HG02852 (cell line): ENCODE data around the gene SNAI3.

ENCODE experiments used
- ATAC-seq: cut with Tn5 transposase; IDR thresholded peaks from one replicate; pipeline ENCODE4 v1.9.1; 2021; ENCODE audit warnings: mild to moderate bottlenecking, moderate library complexity; ENCODE audit not compliant: unreplicated experiment

Gene SNAI3

DNA sequence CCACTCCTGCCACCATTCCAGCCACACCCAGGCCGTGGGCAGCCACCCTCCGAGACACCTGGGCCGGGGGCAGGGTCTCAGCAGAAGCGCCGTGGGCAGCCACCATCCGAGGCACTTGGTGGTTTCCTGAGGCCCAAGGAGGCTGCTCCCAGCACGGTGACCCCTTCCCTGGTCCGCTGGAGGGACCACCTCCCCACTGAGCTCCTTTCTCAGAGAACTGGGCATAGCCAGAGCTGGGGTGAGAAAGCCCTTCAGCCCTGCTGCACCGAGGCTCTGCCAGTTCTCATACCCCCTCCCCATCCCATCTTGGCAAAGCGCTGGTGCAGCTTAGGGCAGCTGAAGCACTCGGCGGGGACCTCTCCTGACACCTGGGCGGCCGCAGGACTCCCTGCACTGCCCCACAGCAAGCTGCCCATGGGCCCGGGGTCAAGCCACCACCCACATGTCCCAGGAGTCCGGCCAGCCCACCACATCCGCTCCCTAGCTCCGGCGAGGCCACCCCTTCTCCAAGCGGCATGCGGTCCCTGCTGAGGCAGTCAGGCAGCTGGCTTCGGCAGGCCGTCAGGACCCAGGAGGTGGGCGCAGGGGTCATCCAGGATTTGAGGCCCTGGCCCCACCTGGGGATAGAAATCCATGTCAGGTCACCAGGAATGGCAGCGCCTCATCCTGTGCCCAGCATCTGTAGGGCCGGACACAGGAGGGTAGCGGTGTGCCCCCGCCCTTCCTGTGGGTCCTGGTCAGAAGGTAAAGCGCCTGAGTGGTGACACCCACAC is 34.1 kb downstream of the SNAI3 start:
- ATAC-seq, result no peak

DNA sequence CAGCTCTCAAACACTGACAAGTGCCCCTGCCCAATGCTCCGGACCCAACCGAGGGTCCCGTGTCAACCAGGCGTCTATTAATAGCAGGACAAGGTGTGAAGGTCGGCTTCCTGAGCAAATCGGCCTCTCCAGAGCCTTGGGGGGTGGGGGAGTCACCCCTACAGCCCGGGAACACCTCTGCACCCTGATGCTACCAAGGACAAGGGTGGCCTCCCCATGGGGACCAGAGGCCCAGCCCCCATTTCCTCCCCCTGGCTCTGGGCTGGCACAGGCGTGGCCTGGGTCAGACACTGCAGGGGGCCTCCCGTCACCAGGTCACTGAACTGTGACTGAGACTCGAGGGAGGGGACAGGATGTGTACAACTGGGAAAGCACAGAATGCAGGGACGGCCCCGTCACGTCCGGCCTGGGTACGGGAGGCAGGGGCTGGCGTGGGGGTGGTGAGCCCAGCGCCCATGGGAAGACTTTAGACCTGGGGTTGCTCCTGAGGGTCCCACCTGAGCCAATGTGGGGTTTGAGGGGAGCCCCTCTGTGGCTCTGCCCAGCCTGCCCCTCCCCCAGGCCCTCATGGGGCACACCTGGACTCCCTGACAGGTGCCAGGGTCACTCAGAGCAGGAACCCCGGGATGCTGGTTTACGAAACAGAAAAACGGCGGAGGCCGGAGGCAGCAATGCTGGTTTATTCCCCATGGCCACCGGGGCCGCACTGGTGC is 34.9 kb downstream of the SNAI3 start:
- ATAC-seq, result peak; percentile 72

DNA sequence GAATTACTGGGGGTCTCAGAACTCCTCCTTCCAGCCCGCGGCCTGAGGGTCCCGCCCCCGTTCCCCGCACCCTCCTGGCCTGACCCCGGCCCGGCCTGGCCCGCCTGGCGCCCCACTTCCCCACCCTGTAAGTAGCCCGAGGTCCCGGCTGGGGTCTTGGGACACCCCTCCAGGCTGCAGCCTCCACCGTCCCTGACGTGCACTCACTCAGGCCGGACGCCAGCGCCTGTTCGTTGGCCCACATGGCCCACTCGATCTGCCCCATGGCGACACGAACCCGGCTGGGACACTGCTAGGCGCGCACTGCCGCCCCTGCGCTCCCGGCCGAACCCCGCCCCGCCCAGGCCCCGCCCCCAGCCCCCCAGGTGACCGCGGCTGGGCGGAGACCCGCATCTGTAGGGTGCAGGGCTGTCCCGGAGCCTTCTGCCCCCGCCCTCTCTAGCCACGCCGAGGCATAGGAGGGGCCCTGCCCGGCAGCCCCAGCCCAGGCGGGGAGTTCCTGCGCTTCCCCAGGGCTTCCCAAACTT is 35.5 kb downstream of the SNAI3 start, which contains the start of gene CYBA:
TSS of gene CYBA (minus strand) at position 305 of the 527 bp plus-strand sequence. CDS start at position 265, 40 bp downstream.
- ATAC-seq, result peak; percentile 75

DNA sequence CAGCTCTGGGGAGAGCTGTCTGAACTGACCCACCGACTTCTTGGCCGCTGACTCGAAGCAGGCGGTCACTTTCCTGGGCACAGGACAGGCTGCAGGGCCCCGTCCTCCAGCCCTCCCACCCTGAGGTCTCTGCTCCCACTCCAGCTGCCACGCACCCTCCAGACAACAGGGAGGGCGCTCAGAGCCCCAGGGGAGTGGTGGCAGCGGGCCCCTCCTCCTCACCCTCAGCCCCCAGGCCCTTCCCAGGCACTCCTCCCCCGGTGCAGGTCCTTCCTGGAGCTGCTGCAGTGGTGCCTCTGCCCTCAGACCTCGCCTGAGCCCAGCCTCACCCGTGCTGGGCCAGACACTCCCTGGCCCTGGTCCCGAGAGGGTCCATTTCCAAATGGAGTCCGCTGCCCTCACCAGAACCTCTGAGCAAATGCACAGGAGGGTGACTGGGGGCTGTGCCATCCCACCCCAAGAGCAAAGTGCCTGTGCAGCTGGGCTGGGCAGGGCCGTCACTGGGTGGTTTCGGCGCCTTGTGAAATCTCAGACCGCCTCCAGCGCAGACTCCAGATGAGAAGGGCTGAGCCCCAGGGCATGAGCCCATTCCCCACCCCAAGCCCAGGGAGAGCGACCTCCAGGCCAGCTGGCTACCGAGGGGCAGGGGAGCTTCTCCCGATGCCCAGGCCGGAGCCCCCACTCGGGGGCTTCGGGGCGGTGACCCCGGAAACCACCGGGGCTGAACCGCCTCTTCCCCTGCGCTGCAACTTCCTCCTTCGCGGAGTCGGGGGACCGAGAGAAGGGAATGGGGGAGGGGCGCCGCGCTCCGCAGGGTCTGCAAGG is 36.2 kb downstream of the SNAI3 start:
- peak; percentile 13 for ATAC-seq

DNA sequence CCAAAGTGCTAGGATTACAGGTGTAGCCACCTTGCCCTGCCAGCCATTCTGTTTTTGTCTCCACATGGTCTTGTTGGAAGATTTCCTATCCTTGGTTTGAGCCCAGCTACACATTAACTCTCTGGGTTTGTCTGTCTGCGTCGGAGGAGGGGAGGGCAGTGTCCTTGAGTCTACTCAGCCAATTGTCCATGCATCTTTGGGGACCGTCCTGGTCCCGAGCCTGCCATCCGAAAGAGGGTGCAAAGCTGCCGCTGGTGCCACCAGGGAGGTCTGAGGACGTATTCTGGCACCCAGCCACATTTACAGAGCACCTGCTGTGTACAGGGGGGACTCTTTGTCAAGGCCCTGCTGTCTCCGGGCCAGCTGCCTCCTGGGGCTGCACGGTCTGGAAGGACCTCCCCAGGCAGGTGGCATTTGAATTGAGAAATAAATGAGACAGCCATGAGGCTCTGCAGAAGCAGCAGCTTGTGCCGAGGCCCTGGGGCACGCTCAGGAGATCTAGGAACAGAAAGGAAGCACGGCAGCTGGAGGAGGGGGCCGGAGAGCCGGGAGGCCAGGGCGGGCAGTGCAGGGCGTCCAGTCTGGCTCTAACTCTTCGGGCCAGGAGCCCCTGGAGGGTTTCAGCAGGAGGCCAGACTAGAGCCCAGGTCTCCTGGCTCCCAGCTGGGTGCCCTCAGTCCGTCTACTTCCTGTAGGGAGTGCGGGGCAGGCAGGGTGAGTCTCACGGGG is 36.9 kb downstream of the SNAI3 start:
- ATAC-seq, result no peak

DNA sequence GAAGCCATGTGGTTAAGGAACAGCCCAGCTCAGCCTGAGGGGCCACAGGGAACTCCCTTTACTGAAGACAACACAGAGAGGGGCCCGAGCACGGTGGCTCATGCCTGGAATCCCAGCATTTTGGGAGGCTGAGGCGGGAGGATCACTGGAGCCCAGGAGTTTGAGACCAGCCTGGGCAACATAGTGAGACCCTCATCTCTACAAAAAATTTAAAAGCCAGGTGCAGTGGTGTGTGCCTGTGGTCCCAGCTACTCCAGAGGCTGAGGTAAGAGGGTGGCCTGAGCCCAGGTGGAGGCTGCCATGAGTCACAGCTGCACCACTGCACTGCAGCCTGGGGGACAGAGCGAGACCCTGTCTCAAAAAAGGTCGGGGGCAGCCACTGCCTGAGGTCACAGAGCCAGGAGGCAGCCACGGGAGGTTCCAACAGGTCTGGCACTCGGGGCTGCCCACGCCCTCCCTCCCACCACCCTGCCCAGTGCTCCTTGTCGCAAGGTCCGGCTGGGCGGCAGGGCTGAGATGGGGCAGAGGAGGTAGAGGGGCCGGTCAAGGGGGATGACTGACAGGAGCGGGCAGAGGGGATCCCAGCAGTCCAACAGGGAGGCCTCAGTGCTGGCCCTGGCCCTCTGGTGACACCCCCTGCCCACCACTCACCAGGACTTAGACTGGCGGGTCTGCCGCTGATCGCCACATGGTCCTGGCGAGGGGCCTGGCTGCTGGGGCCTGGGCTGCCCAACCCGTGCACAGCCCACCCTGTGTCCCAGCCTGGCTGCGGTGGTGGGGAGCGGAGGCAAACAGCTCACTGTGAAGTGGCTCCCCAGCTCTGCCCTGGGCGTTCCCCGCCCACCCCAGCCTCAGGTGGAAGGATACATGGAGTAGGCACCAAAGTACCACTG is 38.9 kb downstream of the SNAI3 start:
- ATAC-seq, result no peak

DNA sequence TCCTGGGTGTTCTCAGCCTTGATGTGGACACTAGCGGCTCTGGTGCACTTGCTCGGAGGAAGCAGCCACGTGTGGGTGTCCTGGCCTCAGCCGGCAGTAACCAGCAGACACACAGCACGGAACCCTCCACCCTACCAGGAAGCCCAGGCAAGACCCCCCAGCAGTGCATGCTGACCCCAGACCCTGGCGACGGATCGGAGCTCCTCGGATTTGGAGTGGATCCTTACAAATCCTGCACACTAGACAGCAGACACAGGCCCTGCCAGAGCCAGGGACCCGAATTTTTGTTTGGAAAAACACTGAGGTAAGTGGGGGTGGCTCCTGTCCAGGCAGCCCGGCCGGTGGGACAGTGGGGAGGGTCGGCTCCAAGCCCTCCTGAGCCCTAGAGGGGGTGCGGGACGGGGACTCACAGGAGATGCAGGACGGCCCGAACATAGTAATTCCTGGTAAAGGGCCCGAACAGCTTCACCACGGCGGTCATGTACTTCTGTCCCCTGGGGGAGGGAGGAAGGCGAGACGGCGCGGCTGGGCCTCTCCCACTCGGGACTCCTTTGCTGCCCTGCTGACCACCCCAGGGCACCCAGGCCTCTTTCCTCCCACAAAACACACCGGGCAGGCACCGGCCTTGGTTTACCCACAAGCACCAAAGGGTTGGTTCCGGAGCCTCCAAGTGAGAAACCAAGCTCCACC is 39.8 kb downstream of the SNAI3 start:
- no peak for ATAC-seq

DNA sequence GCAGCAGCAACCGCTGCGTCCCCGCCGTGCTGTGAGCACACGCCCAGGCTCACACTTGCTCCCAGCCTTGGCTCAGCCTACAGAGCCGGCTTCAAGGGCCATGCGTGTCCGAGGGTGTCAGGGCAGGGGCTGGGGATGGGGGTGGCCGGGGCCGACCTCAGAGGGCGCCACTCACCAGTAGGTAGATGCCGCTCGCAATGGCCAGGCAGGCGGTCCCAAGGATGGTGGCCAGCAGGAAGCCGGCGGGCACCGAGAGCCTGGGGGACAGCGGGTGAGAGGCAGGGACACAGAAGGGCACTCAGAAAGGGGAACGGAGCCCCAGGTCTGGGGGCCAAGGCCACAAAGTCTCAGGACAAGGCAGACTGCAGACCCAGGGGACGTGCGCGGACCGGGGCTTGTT is 40.4 kb downstream of the SNAI3 start:
- no peak for ATAC-seq

DNA sequence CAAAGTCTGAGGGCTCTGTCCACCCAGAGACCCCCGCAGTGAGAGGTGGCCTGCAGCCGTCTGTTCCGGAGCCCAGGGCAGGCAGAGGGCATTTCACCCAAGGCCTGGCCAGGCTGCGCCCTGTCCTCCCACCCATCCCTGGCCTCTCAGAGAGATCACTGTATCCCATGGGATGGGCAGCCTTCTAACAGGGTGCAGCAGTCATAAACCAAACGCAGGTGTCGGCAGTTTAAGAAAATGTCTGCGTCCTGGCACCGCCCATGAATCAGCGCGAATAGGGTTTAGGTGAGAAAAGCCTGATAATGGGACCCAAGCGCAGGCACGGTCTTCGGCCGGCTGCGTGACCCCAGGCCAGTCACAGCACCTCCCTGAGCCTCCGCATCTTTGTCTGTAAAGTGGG is 40.9 kb downstream of the SNAI3 start:
- ATAC-seq, result no peak

DNA sequence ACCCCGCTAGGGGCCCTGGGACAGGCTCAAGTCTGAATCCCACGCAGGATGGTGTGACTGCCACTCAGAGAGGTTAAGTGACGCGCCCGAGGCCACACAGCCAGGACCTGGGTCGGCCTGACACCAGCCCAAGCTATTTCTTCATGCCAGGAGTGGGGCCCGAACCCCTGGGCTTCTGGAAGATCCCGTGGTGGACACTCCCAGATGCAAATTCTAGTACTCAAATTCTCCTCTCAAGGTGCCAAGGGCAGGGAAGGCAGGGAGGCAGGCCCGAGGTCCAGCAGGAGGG is 42.7 kb downstream of the SNAI3 start:
- no peak for ATAC-seq

DNA sequence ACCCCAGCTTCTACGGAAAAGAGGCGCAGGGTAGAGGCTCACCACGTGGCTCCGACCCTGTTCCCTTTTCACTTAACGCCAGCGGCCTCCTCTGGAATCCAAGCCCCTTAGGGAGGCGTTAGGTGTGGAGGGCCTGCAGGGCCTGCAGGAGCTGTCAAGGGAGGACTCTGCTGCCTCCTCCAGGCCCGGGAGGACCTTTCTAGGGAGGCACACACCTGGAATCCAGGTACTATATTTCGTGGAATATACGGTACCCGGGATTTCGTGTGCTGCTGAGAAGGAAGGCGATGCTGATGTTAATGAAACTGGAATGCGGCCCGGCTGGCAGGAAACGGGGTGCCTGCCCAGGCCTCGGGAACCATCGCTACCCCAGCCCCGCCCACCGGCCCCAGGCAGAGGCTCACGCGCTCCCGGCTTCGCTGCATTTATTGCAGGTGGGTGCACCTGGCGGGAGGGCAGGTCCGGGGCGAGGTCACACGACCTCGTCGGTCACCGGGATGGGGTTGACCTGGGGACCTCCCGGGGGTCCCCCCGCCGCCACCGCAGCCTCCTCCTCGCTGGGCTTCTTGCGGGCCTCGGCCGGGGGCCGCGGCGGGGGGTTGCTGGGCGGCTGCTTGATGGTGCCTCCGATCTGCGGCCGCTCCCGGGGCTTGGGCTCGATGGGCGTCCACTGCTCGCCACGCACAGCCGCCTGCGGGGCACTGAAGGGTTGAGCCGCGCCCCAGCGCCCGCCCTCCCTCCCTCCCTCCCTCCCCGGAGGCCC is 43.2 kb downstream of the SNAI3 start:
- no peak for ATAC-seq

DNA sequence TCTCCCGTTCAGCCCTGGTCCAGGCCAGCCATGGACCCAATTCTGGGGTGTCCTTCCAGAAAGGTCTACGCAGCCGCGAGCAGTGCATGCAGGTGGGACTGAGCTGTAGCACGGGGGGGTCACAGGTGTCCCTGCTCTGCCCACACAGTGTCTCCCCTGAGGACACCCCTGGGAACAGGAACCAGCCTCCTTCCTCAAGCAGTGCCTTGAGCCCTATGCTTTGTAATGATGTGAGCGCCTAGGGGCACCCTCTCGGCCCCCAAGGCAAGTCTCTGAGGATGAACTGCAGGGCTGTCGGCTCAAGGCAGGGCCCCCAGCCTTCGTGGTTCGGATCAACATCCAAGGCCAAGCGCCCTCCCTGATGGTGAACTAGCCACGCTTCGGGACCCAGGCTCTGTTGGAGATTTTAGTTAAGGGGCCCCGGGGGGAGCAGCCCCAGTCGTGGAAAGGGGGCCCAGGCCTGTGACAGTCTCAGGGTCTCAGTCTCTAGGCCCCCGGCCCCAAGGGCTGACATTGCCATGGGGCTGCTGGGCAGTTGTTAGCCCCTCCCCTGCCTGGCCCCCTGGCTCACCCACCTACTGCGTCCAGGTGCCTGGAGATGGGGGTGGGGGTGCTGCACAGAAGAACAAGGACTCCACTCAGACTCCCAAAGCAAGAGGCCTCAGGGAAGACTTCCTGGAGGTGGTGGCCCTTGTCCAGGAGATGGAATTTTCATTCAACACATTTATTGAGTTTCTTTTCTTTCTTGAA is 45.6 kb downstream of the SNAI3 start:
- ATAC-seq, result no peak

DNA sequence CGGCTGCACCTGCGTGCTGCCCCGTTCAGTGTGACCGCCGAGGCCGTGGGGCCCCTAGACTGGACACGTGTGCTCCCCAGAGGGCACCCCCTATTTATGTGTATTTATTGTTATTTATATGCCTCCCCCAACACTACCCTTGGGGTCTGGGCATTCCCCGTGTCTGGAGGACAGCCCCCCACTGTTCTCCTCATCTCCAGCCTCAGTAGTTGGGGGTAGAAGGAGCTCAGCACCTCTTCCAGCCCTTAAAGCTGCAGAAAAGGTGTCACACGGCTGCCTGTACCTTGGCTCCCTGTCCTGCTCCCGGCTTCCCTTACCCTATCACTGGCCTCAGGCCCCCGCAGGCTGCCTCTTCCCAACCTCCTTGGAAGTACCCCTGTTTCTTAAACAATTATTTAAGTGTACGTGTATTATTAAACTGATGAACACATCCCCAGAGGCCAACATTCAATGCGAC is 46.2 kb downstream of the SNAI3 start:
- no peak for ATAC-seq

DNA sequence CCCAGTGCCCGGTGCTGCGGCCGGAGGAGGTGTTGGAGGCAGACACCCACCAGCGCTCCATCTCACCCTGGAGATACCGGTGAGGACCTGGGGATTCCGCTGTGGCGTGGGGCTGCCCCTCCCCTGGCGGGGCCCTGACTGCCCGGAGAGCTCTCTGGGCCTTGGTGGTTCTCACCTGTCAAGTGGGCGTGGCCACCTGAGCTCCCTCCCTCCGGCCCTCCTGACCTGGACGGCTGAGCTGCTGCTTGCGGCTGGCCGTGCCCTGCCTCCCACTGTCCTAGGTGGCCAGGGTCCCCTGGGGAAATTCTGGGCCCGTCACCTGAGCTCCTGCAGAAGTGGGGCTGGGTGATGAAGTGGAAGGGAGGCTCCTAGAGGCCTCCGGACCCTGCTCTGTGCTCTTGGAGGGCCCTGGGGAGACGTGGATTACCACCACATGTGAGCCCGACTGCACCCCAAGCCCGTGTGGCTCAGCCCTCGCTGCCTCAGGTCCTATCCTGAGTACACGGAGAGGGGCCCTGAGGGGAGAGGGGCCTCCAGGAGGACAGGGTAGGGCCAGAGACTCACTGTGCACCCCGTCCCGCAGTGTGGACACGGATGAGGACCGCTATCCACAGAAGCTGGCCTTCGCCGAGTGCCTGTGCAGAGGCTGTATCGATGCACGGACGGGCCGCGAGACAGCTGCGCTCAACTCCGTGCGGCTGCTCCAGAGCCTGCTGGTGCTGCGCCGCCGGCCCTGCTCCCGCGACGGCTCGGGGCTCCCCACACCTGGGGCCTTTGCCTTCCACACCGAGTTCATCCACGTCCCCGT is 46.9 kb downstream of the SNAI3 start:
- ATAC-seq, result no peak

DNA sequence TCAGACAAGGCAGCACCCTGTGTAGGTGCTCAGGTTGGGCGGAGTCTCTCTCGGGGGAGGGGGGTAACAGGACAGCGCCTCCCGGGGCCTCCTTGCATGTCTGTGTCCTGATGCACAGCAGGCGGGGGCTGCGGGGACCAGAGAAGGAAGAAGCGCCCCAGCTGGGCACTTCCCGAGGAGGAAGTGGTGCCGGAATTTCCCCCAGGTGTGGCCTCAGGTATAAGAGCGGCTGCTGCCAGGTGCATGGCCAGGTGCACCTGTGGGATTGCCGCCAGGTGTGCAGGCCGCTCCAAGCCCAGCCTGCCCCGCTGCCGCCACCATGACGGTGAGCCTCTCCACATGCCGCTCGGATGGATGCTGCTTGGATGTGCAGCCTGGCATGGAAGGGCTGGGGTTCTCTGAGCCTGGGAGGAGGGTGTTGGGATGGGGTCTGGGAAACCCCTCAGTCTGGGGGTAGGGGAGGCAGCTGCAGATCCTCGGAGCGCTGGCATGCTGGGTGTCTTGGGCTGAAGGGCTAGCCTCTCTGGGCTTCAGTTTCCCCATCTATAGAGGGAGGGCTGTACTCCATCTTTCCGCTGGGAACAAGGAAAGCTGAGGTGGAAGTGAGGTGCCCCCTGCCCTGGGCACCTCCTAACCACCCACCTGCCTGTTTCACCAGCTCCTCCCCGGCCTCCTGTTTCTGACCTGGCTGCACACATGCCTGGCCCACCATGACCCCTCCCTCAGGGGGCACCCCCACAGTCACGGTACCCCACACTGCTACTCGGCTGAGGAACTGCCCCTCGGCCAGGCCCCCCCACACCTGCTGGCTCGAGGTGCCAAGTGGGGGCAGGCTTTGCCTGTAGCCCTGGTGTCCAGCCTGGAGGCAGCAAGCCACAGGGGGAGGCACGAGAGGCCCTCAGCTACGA is 47.7 kb downstream of the SNAI3 start, which contains the start of gene IL17C:
TSS of gene IL17C (plus strand) at position 250 of the 908 bp plus-strand sequence. CDS start at position 320, 70 bp downstream.
- no peak for ATAC-seq
